KMS-11 (cell line): ENCODE data around the gene TSPEAR.

Source experiments
- H2AFZ ChIP-seq: fragments of 200-600 bp; sonication (generic); 2 replicates; pipeline ENCODE4 v1.6.1; 2016; ENCODE audit warnings: antibody characterized with exemption, mixed run types, low read depth
- H3K27ac ChIP-seq: fragments of 200-600 bp; sonication (generic); 2 replicates; pipeline ENCODE4 v1.6.1; 2016; ENCODE audit warnings: mild to moderate bottlenecking, mixed run types
- H3K27me3 ChIP-seq: fragments of 200-600 bp; sonication (generic); 2 replicates; pipeline ENCODE4 v1.6.1; 2017; ENCODE audit warnings: mild to moderate bottlenecking, low read depth, mixed run types, moderate library complexity; ENCODE audit not compliant: insufficient read depth
- H3K36me3 ChIP-seq: fragments of 200-600 bp; sonication (generic); 2 replicates; pipeline ENCODE4 v1.6.1; 2017; ENCODE audit warnings: mild to moderate bottlenecking, mixed run types; ENCODE audit not compliant: insufficient read depth
- H3K4me1 ChIP-seq: fragments of 200-600 bp; sonication (generic); 2 replicates; pipeline ENCODE4 v1.6.1; 2016; ENCODE audit warnings: mild to moderate bottlenecking, low read depth, mixed run types; ENCODE audit not compliant: poor library complexity, severe bottlenecking
- H3K4me2 ChIP-seq: fragments of 200-600 bp; sonication (generic); 2 replicates; pipeline ENCODE4 v1.7.0; 2016; ENCODE audit warnings: mild to moderate bottlenecking, mixed run types
- H3K4me3 ChIP-seq: fragments of 200-600 bp; sonication (generic); IDR thresholded peaks from 2 replicates; pipeline ENCODE4 v1.6.1; 2017; ENCODE audit warnings: low read depth, low read length, mixed read lengths; ENCODE audit not compliant: insufficient read depth
- H3K79me2 ChIP-seq: fragments of 200-600 bp; sonication (generic); 2 replicates; pipeline ENCODE4 v1.6.1; 2016; ENCODE audit warnings: low read depth, mixed run types; ENCODE audit not compliant: insufficient read depth
- H3K9ac ChIP-seq: fragments of 200-600 bp; sonication (generic); 2 replicates; pipeline ENCODE4 v1.6.1; 2016; ENCODE audit warnings: mild to moderate bottlenecking, mixed run types
- H4K20me1 ChIP-seq: fragments of 200-600 bp; sonication (generic); 2 replicates; pipeline ENCODE4 v1.6.1; 2016; ENCODE audit warnings: mild to moderate bottlenecking, mixed run types; ENCODE audit not compliant: insufficient read depth
- CTCF ChIP-seq: fragments of 200-600 bp; sonication (generic); conservative IDR thresholded peaks from 2 replicates; pipeline ENCODE4 v1.6.1; 2017; ENCODE audit warnings: low read depth, mild to moderate bottlenecking, antibody characterized with exemption, low read length, moderate library complexity, mixed read lengths

The TSPEAR gene

GRCh38 chr21:44625756-44626155, 85.6 kb downstream of the TSPEAR start:
- peaks cover 18% of the 10 kb centered on the region for H3K27me3 ChIP-seq
- no peak overlapping the region for H3K4me2 ChIP-seq
- H3K4me3 ChIP-seq: no peak overlapping the region
- H3K36me3 ChIP-seq: no peaks in the 10 kb centered on the region
- H2AFZ ChIP-seq: no peak overlapping the region
- no peaks in the 10 kb centered on the region for H4K20me1 ChIP-seq
- H3K27ac ChIP-seq: no peak overlapping the region
- no peaks in the 10 kb centered on the region for H3K4me1 ChIP-seq
- no peaks in the 10 kb centered on the region for H3K79me2 ChIP-seq
- no peak for TF ChIP-seq CTCF
- no peak overlapping the region for H3K9ac ChIP-seq

GRCh38 chr21:44623575-44623974, 87.8 kb downstream of the TSPEAR start:
- Histone ChIP-seq H3K27ac (no peak overlapping the region), H3K4me3 (no peak overlapping the region), H3K4me2 (no peak overlapping the region), H3K27me3 (peaks cover 24% of the 10 kb centered on the region), H3K9ac (no peak overlapping the region), H2AFZ (no peak overlapping the region), H3K4me1 (no peaks in the 10 kb centered on the region), H3K79me2 (no peaks in the 10 kb centered on the region), H3K36me3 (no peaks in the 10 kb centered on the region), H4K20me1 (no peaks in the 10 kb centered on the region)
- TF ChIP-seq CTCF: no peak

GRCh38 chr21:44619886-44620285, 91.5 kb downstream of the TSPEAR start:
- Histone ChIP-seq H3K4me1 (no peaks in the 10 kb centered on the region), H3K27me3 (peaks cover 33% of the 10 kb centered on the region), H3K4me2 (no peak overlapping the region), H3K4me3 (no peak overlapping the region), H3K27ac (no peak overlapping the region), H3K36me3 (no peaks in the 10 kb centered on the region), H3K79me2 (no peaks in the 10 kb centered on the region), H4K20me1 (no peaks in the 10 kb centered on the region), H3K9ac (no peak overlapping the region), H2AFZ (no peak overlapping the region)
- no peak for TF ChIP-seq CTCF

- no peak overlapping the region for H3K27ac ChIP-seq
- no peaks in the 10 kb centered on the region for H3K4me1 ChIP-seq
- no peaks in the 10 kb centered on the region for H4K20me1 ChIP-seq
- H2AFZ ChIP-seq: no peak overlapping the region
- H3K9ac ChIP-seq: no peak overlapping the region
- peaks cover 36% of the 10 kb centered on the region for H3K27me3 ChIP-seq
- H3K36me3 ChIP-seq: no peaks in the 10 kb centered on the region
- no peak overlapping the region for H3K4me3 ChIP-seq
- no peaks in the 10 kb centered on the region for H3K79me2 ChIP-seq
- H3K4me2 ChIP-seq: no peak overlapping the region
- TF ChIP-seq CTCF: no peak
Observed at GRCh38 chr21:44618909-44619308, 92.5 kb downstream of the TSPEAR start.
